HCT116 (cell line): ENCODE measurements around the gene RAP1GAP2. TPM values are rescaled to one million over a fixed set of nuclear protein-coding genes. Genes with fewer than 3 reads are reported as not detected.

ENCODE experiments used
- ATAC-seq: fragments of 200-7000 bp; cut with Tn5 transposase; 2 replicates; pipeline ENCODE4 v1.9.1; 2020; ENCODE audit warnings: mild to moderate bottlenecking, moderate library complexity
- BruUV-seq: library from RNA; stranded (reverse); fragments of 400-500 nt; replicated peaks from 2 replicates; lab custom pipeline; 2021; lab: Mats Ljungman, UMichigan
- CTCF ChIA-PET: fragments of 300-600 bp; sonication (Branson Sonifier 250); formaldehyde crosslinking; loops from one replicate; lab custom pipeline; 2021; ENCODE audit warnings: antibody characterized with exemption; lab: Charles Lee
- POLR2A ChIA-PET: fragments of 300-600, 350-600 bp; sonication (Branson Sonifier 250); formaldehyde crosslinking; loops from one replicate; lab custom pipeline; 2021; ENCODE audit warnings: antibody characterized with exemption; lab: Charles Lee
- RAD21 ChIA-PET, 2 experiments: fragments of 300-600 bp; sonication (Branson Sonifier 250); formaldehyde crosslinking; loops; one replicate each; lab custom pipeline; 2023; ENCODE audit warnings: low total read pairs in 2 of 2; ENCODE audit not compliant: uncharacterized antibody in 2 of 2, unreplicated experiment in 2 of 2, low non-redundant PET in 1 of 2; lab: Charles Lee
- DNase-seq: peaks from one replicate; pipeline ENCODE4 v3.0.0-alpha.2; 2010; ENCODE audit warnings: low read depth, low spot score
- H2AFZ ChIP-seq: fragments of 200-600 bp; shearing (Covaris generic), sonication (generic); 2 replicates; pipeline ENCODE4 v1.6.1; 2017; ENCODE audit warnings: low read depth, mixed run types, mixed read lengths, antibody characterized with exemption, low read length; ENCODE audit not compliant: poor library complexity, severe bottlenecking
- H3K27ac ChIP-seq: 2 replicates; pipeline ENCODE4 v1.5.1; 2012; ENCODE audit warnings: low read depth, low read length
- H3K27me3 ChIP-seq: fragments of 200-600 bp; sonication (generic); 2 replicates; pipeline ENCODE4 v1.6.1; 2016; ENCODE audit warnings: mixed run types, low read length, mixed read lengths; ENCODE audit not compliant: insufficient read depth
- H3K36me3 ChIP-seq, 2 experiments: fragments of 200-500 bp in 1 of 2; fragments of 200-600 bp in 1 of 2; sonication (Bioruptor generic) in 1 of 2; sonication (generic) in 1 of 2; 2 replicates each; pipeline versions ENCODE4 v1.5.1 to v1.6.1; 2014 to 2016; ENCODE audit warnings: low read length in 2 of 2, inconsistent platforms in 1 of 2, mixed read lengths in 1 of 2, mixed run types in 1 of 2; ENCODE audit not compliant: insufficient read depth in 2 of 2, control insufficient read depth in 1 of 2
- H3K4me1 ChIP-seq, 2 experiments: fragments of 200-600 bp in 1 of 2; sonication (generic) in 1 of 2; 2 replicates each; pipeline versions ENCODE4 v1.5.1 to v1.6.1; 2012 to 2017; ENCODE audit warnings: low read length in 2 of 2, inconsistent platforms in 1 of 2, mild to moderate bottlenecking in 1 of 2, mixed read lengths in 1 of 2, mixed run types in 1 of 2, moderate library complexity in 1 of 2; ENCODE audit not compliant: insufficient read depth in 2 of 2, control insufficient read depth in 1 of 2
- H3K4me2 ChIP-seq: fragments of 200-600 bp; sonication (generic); 2 replicates; pipeline ENCODE4 v1.6.1; 2017; ENCODE audit warnings: mixed run types, low read length, mixed read lengths
- H3K4me3 ChIP-seq, 2 experiments: fragments of 200-600 bp in 1 of 2; sonication (generic) in 1 of 2; replicated peaks in 1 of 2; 2 replicates each; pipeline ENCODE4 v1.5.1; 2011 to 2016; ENCODE audit warnings: low read length in 2 of 2, control low read depth in 1 of 2, low read depth in 1 of 2, mild to moderate bottlenecking in 1 of 2, mixed read lengths in 1 of 2, mixed run types in 1 of 2
- H3K79me2 ChIP-seq: fragments of 200-600 bp; sonication (generic); 2 replicates; pipeline ENCODE4 v1.6.1; 2017; ENCODE audit warnings: mild to moderate bottlenecking, mixed run types, low read length, moderate library complexity, mixed read lengths; ENCODE audit not compliant: insufficient read depth
- H3K9ac ChIP-seq: fragments of 200-600 bp; sonication (generic); 2 replicates; pipeline ENCODE4 v1.6.1; 2016; ENCODE audit warnings: low read length, mixed read lengths
- H3K9me2 ChIP-seq: fragments of 200-600 bp; sonication (generic), shearing (Covaris generic); 2 replicates; pipeline ENCODE4 v1.6.1; 2017; ENCODE audit warnings: mixed run types, mild to moderate bottlenecking, moderate library complexity; ENCODE audit not compliant: insufficient read depth
- H3K9me3 ChIP-seq, 2 experiments: fragments of 200-500 bp in 1 of 2; fragments of 200-600 bp in 1 of 2; sonication (Bioruptor generic) in 1 of 2; sonication (generic) in 1 of 2; 2 replicates each; pipeline ENCODE4 v1.6.1; 2014 to 2017; ENCODE audit warnings: low read length in 2 of 2, mixed read lengths in 2 of 2, inconsistent platforms in 1 of 2, low read depth in 1 of 2, mild to moderate bottlenecking in 1 of 2, mixed run types in 1 of 2, moderate library complexity in 1 of 2; ENCODE audit not compliant: control insufficient read depth in 1 of 2, insufficient read depth in 1 of 2
- H4K20me1 ChIP-seq: fragments of 200-600 bp; sonication (generic), shearing (Covaris generic); 2 replicates; pipeline ENCODE4 v1.6.1; 2017; ENCODE audit warnings: mixed run types, mild to moderate bottlenecking, moderate library complexity; ENCODE audit not compliant: insufficient read depth
- EZH2 ChIP-seq: fragments of 200-600 bp; sonication (generic); IDR thresholded peaks from 2 replicates; pipeline ENCODE4 v1.6.1; 2017; ENCODE audit warnings: antibody characterized with exemption, mixed run types
- EZH2phosphoT487 ChIP-seq: fragments of 200-600 bp; IDR thresholded peaks from 2 replicates; pipeline ENCODE4 v1.6.1; 2018; ENCODE audit warnings: antibody characterized with exemption, borderline replicate concordance
- JUND ChIP-seq: IDR thresholded peaks from 2 replicates; pipeline ENCODE4 v1.6.1; 2012
- MAX ChIP-seq: IDR thresholded peaks from 2 replicates; pipeline ENCODE4 v1.6.1; 2012
- ZBTB33 ChIP-seq: IDR thresholded peaks from 2 replicates; pipeline ENCODE4 v1.6.1; 2011; ENCODE audit warnings: mild to moderate bottlenecking, low read length, moderate library complexity; ENCODE audit not compliant: insufficient replicate concordance; ENCODE audit errors: extremely low read depth
- intact Hi-C: fragments of 100-400 bp; cut with micrococcal nuclease; formaldehyde crosslinking; loops from 2 replicates; pipeline ENCODE4 v1.10.0; 2022
- total RNA-seq: library from RNA; stranded (reverse); gene quantifications from one replicate; pipeline ENCODE4 v1.2.1, GENCODE V29; 2021; ENCODE audit not compliant: unreplicated experiment
- TF ChIP-seq, protein P1 (sequence below): IDR thresholded peaks from 2 replicates; pipeline ENCODE4 v1.6.1; 2012; ENCODE audit warnings: low read depth

The RAP1GAP2 gene
- total RNA-seq, 1 experiment from 2014 or later, result 54.6 TPM

DNA sequence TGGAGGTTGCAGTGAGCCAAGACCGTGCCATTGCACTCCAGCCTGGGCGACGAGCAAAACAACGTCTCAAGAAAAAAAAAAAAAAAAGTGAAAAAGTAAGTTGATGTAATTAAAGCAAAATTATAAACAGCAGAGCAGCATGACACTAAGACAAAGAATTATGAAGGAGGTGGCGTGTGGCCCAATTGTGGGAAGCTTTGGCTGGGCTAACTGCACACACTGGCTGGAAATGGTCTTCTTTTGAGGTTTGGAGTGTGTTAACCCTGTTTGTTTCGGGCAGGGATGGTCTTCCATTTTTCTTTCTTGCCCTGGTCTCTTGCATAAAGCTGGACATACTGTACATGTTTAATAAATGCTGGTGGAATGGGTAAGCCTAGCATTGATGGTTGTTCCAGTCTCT is 54.8 kb downstream of the RAP1GAP2 start:
- no peaks in the 10 kb centered on the region for H3K27me3 ChIP-seq
- ATAC-seq, result no peak
- no peaks in the 10 kb centered on the region for H3K9me2 ChIP-seq
- ChIA-PET POLR2A (no interaction called here), CTCF (interaction anchor here (3.1 to 5.5 kb wide), 2 partner anchors 80 to 161 kb away, joined by 29 to 31 read pairs; no protein-coding TSS in a partner anchor), RAD21 (no interaction called here)
- no peaks in the 10 kb centered on the region for H3K36me3 ChIP-seq
- H2AFZ ChIP-seq, result no peak overlapping the region
- peaks cover 2% of the 10 kb centered on the region; the same call in 1 of the 2 replicates for H3K79me2 ChIP-seq
- no peak overlapping the region for H3K27ac ChIP-seq
- no TSS peak for BruUV-seq
- DNase-seq, result no peak
- no peaks in the 10 kb centered on the region for H3K9me3 ChIP-seq
- intact Hi-C loops, result no loop called here
- H4K20me1 ChIP-seq, result no peaks in the 10 kb centered on the region
- no peak overlapping the region for H3K9ac ChIP-seq
- peaks cover 9 to 26% of the 10 kb centered on the region in 2 experiments for H3K4me1 ChIP-seq
- no peak overlapping the region for H3K4me3 ChIP-seq
- TF ChIP-seq, protein P1, sequence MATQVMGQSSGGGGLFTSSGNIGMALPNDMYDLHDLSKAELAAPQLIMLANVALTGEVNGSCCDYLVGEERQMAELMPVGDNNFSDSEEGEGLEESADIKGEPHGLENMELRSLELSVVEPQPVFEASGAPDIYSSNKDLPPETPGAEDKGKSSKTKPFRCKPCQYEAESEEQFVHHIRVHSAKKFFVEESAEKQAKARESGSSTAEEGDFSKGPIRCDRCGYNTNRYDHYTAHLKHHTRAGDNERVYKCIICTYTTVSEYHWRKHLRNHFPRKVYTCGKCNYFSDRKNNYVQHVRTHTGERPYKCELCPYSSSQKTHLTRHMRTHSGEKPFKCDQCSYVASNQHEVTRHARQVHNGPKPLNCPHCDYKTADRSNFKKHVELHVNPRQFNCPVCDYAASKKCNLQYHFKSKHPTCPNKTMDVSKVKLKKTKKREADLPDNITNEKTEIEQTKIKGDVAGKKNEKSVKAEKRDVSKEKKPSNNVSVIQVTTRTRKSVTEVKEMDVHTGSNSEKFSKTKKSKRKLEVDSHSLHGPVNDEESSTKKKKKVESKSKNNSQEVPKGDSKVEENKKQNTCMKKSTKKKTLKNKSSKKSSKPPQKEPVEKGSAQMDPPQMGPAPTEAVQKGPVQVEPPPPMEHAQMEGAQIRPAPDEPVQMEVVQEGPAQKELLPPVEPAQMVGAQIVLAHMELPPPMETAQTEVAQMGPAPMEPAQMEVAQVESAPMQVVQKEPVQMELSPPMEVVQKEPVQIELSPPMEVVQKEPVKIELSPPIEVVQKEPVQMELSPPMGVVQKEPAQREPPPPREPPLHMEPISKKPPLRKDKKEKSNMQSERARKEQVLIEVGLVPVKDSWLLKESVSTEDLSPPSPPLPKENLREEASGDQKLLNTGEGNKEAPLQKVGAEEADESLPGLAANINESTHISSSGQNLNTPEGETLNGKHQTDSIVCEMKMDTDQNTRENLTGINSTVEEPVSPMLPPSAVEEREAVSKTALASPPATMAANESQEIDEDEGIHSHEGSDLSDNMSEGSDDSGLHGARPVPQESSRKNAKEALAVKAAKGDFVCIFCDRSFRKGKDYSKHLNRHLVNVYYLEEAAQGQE, result no peak
- TF ChIP-seq MAX (no peak), ZBTB33 (no peak), EZH2 (no peak), EZH2phosphoT487 (no peak), JUND (no peak)
- no peak overlapping the region for H3K4me2 ChIP-seq
